GM21390 (cell line): ENCODE data around the gene MAP3K7CL.
"Not testable (repeated sequence)": the region's sequence is repeated elsewhere in the genome, so short reads cannot be mapped to it uniquely, and the experiment has no call there.

Experiments used
- ATAC-seq: cut with Tn5 transposase; IDR thresholded peaks from one replicate; pipeline ENCODE4 v1.9.1; 2021; ENCODE audit not compliant: unreplicated experiment

MAP3K7CL gene

GRCh38 chr21:29166853-29167252 is 36.4 kb downstream of the MAP3K7CL start:
- ATAC-seq = no peak

GRCh38 chr21:29167481-29167880 is 37.0 kb downstream of the MAP3K7CL start:
- not testable (repeated sequence) for ATAC-seq

- ATAC-seq = no peak
Observed at GRCh38 chr21:29168891-29169315, 38.5 kb downstream of the MAP3K7CL start.

- no peak for ATAC-seq
Observed at GRCh38 chr21:29170944-29171343, 40.5 kb downstream of the MAP3K7CL start.

GRCh38 chr21:29172282-29172681 is 41.8 kb downstream of the MAP3K7CL start:
- no peak for ATAC-seq

- no peak for ATAC-seq
Observed at GRCh38 chr21:29174607-29175013, 44.2 kb downstream of the MAP3K7CL start.

GRCh38 chr21:29175408-29176134 is 45.1 kb downstream of the MAP3K7CL start:
- ATAC-seq = no peak

- no peak for ATAC-seq
Observed at GRCh38 chr21:29176471-29177120, 46.2 kb downstream of the MAP3K7CL start.

GRCh38 chr21:29177800-29178199 is 47.4 kb downstream of the MAP3K7CL start:
- no peak for ATAC-seq

GRCh38 chr21:29178926-29179325 is 48.5 kb downstream of the MAP3K7CL start:
- no peak for ATAC-seq

- no peak for ATAC-seq
Observed at GRCh38 chr21:29179503-29179902, 49.1 kb downstream of the MAP3K7CL start.

- ATAC-seq = peak; percentile 63
Observed at GRCh38 chr21:29181799-29182470, 51.5 kb downstream of the MAP3K7CL start.

- ATAC-seq = no peak
Observed at GRCh38 chr21:29182691-29183092, 52.2 kb downstream of the MAP3K7CL start.

- ATAC-seq = no peak
Observed at GRCh38 chr21:29184037-29184436, 53.6 kb downstream of the MAP3K7CL start.

GRCh38 chr21:29185172-29185571 is 54.7 kb downstream of the MAP3K7CL start:
- ATAC-seq = no peak

GRCh38 chr21:29185633-29186032 is 55.2 kb downstream of the MAP3K7CL start:
- ATAC-seq = no peak

- no peak for ATAC-seq
Observed at GRCh38 chr21:29186246-29186645, 55.8 kb downstream of the MAP3K7CL start.

- ATAC-seq = no peak
Observed at GRCh38 chr21:29187944-29188343, 57.5 kb downstream of the MAP3K7CL start.

- ATAC-seq = no peak
Observed at GRCh38 chr21:29189353-29189752, 58.9 kb downstream of the MAP3K7CL start.

- ATAC-seq = no peak
Observed at GRCh38 chr21:29190923-29191331, 60.5 kb downstream of the MAP3K7CL start.

- no peak for ATAC-seq
Observed at GRCh38 chr21:29193072-29193471, 62.6 kb downstream of the MAP3K7CL start.

GRCh38 chr21:29193901-29194300 is 63.5 kb downstream of the MAP3K7CL start:
- no peak for ATAC-seq
